Measurements from ENCODE around the gene CHN1. TPM values are rescaled to one million over a fixed set of nuclear protein-coding genes. Genes with fewer than 3 reads are reported as not detected.

The CHN1 gene
- total and polyA plus RNA-seq, 3 donors from 2014 or later = 30.1 to 47.7 (median 42.6) TPM

GRCh38 chr2:174826051-174826450, 179.1 kb downstream of the CHN1 start:
- Histone ChIP-seq H3K4me1 (no peaks in the 10 kb centered on the region), H3K36me3 (ENCODE audit: low read depth, missing control alignments) (no peaks in the 10 kb centered on the region), H3K4me3 (no peak overlapping the region), H3K27ac (no peak overlapping the region), H3K27me3 (no peaks in the 10 kb centered on the region), H3K9me3 (no peaks in the 10 kb centered on the region)
- intact Hi-C loops (cut with DNase I; ENCODE audit: low total_unique reads) = no loop called here
- 35 to 50% methylated on average over 2 of the region's 2 CpGs for WGBS, 2 donors
- TF ChIP-seq POLR2A (IDR thresholded peaks at IDR 0.05) = no peak
- TF ChIP-seq CTCF (IDR thresholded peaks at IDR 0.05) = no peak
- DNase-seq = no peak

GRCh38 chr2:174824068-174824467, 181.1 kb downstream of the CHN1 start:
- TF ChIP-seq POLR2A (IDR thresholded peaks at IDR 0.05) = no peak
- TF ChIP-seq CTCF (IDR thresholded peaks at IDR 0.05) = no peak
- DNase-seq = no peak
- Histone ChIP-seq H3K4me3 (no peak overlapping the region), H3K27me3 (no peaks in the 10 kb centered on the region), H3K4me1 (no peaks in the 10 kb centered on the region), H3K27ac (no peak overlapping the region), H3K36me3 (ENCODE audit: low read depth, missing control alignments) (no peaks in the 10 kb centered on the region), H3K9me3 (no peaks in the 10 kb centered on the region)
- intact Hi-C loops (cut with DNase I; ENCODE audit: low total_unique reads) = no loop called here

GRCh38 chr2:174821628-174822027, 183.6 kb downstream of the CHN1 start:
- Histone ChIP-seq H3K4me3 (no peak overlapping the region), H3K4me1 (no peaks in the 10 kb centered on the region), H3K27ac (no peak overlapping the region), H3K9me3 (no peaks in the 10 kb centered on the region), H3K27me3 (no peaks in the 10 kb centered on the region), H3K36me3 (ENCODE audit: low read depth, missing control alignments) (no peaks in the 10 kb centered on the region)
- 84 to 88% methylated on average over 4 of the region's 4 CpGs for WGBS, 2 donors
- DNase-seq = no peak
- intact Hi-C loops (cut with DNase I; ENCODE audit: low total_unique reads) = no loop called here
- no peak for TF ChIP-seq POLR2A (IDR thresholded peaks at IDR 0.05)
- no peak for TF ChIP-seq CTCF (IDR thresholded peaks at IDR 0.05)

GRCh38 chr2:174820361-174820760, 184.8 kb downstream of the CHN1 start:
- Histone ChIP-seq H3K9me3 (no peaks in the 10 kb centered on the region), H3K4me3 (no peak overlapping the region), H3K27me3 (no peaks in the 10 kb centered on the region), H3K36me3 (ENCODE audit: low read depth, missing control alignments) (no peaks in the 10 kb centered on the region), H3K27ac (no peak overlapping the region), H3K4me1 (no peaks in the 10 kb centered on the region)
- intact Hi-C loops (cut with DNase I; ENCODE audit: low total_unique reads) = no loop called here
- WGBS, 2 donors = 93 to 96% methylated on average over 6 of the region's 6 CpGs
- DNase-seq = no peak
- no peak for TF ChIP-seq POLR2A (IDR thresholded peaks at IDR 0.05)
- no peak for TF ChIP-seq CTCF (IDR thresholded peaks at IDR 0.05)

GRCh38 chr2:174815526-174815925, 189.7 kb downstream of the CHN1 start:
- intact Hi-C loops (cut with DNase I; ENCODE audit: low total_unique reads) = no loop called here
- Histone ChIP-seq H3K27ac (no peak overlapping the region), H3K4me3 (no peak overlapping the region), H3K9me3 (no peaks in the 10 kb centered on the region), H3K27me3 (no peaks in the 10 kb centered on the region), H3K4me1 (no peaks in the 10 kb centered on the region), H3K36me3 (ENCODE audit: low read depth, missing control alignments) (no peaks in the 10 kb centered on the region)
- WGBS, 2 donors = 0 to 61% methylated on average over 1 to 2 of the region's 2 CpGs
- TF ChIP-seq POLR2A (IDR thresholded peaks at IDR 0.05) (no peak), CTCF (IDR thresholded peaks at IDR 0.05) (no peak)
- no peak for DNase-seq

Data from testis (tissue), 3 donors.